Heart left ventricle (tissue), 13 donors: ENCODE data around the gene C4BPA.

Experiments used
- CTCF ChIP-seq, 12 donors: fragments of 200-600 bp; sonication (generic) in 4 of 12; IDR thresholded peaks; one replicate each; pipeline versions ENCODE4 v1.5.0 to v1.8.0; 2018 to 2022; ENCODE audit warnings: antibody characterized with exemption in 12 of 12, mild to moderate bottlenecking in 5 of 12
- POLR2A ChIP-seq, 2 donors: fragments of 450-650 bp; IDR thresholded peaks; one replicate each; pipeline ENCODE4 v1.6.1; 2017; ENCODE audit warnings: antibody characterized with exemption in 2 of 2, mild to moderate bottlenecking in 2 of 2, moderate library complexity in 2 of 2
- donor health status: ischemic (EF 13 %, LVEDD 7.1; RV severe dilation, severe dysfunction).
- donor health status: DM: no; HTN: yes; CAD: no.
- donor health status: DM: no; HTN: no; CAD: no.
- donor health status: ischemic (EF 25% LVEDD 6.9; RV normal size, moderate dysfunction).
- donor health status: ischemic (EF 25% LVEDD 5.7; RV mildly dilated, moderate dysfunction).
- donor health status: ischemic (EF 35%, LVEDD 5.7; RV mildly dilated, moderate dysfunction).
- donor health status: nonischemic (EF 11% LVEDD 7.7; RV severe dilation, severe dysfunction).
- donor health status: DM: yes; HTN: yes; CAD: no.
- donor health status: PGD.
- donor health status: ischemic (EF 29% LVEDD 5.4; RV normal size, mild dysfunction).
- donor health status: nonischemic (EF 23%, LVEDD 6.1; RV moderate dilation, normal function).

DNA sequence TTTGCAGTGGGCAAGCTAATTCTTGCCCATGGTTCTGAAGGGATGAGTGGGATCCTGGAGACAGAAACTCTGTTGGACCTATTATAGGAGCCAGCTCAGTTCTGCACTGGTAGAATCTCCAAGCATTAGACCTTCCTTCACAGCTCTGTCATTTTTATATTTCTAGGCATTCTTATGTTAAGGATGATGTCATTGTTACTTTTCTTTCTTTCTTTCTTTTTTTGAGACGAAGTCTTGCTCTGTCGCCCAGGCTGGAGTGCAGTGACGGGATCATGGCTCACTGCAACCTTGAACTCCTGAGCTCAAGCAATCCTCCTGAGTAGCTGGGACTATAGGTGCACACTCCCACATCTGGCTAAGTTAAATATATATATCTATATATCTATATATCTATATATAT is 43.4 kb upstream of the C4BPA start:
- no peak for TF ChIP-seq CTCF (IDR thresholded peaks at IDR 0.05)
- no peak for TF ChIP-seq POLR2A (IDR thresholded peaks at IDR 0.05)
